ENCODE results near the gene KCNE5.
"Not testable (repeated sequence)": the region's sequence is repeated elsewhere in the genome, so short reads cannot be mapped to it uniquely, and the experiment has no call there.

Gene KCNE5

DNA sequence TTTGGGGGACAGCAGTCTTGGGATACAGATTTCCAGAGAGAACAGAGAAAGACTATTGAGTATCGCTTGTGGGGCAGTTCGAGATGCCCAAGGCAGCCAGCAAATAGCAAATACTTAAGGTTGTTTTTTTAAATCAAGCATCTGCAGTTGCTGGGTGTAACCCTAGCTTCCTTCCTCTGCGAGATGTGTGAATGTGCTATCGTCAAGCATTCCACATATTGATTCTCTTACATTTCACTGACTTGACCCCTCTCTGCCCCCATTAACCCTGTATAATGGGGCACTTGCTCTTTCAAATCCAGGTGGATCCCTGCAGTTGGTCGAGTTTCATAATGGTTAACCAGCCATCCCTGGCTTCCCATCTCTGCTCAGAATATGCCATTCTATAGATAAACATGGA lies 23.5 kb downstream of the KCNE5 start:
- H3K4me3 ChIP-seq (replicated peaks; ENCODE audit: low read depth, low read length) = no peak overlapping the region
- DNase-seq (ENCODE audit: extremely low read depth, low read depth) = no peak
- TF ChIP-seq, protein P1, sequence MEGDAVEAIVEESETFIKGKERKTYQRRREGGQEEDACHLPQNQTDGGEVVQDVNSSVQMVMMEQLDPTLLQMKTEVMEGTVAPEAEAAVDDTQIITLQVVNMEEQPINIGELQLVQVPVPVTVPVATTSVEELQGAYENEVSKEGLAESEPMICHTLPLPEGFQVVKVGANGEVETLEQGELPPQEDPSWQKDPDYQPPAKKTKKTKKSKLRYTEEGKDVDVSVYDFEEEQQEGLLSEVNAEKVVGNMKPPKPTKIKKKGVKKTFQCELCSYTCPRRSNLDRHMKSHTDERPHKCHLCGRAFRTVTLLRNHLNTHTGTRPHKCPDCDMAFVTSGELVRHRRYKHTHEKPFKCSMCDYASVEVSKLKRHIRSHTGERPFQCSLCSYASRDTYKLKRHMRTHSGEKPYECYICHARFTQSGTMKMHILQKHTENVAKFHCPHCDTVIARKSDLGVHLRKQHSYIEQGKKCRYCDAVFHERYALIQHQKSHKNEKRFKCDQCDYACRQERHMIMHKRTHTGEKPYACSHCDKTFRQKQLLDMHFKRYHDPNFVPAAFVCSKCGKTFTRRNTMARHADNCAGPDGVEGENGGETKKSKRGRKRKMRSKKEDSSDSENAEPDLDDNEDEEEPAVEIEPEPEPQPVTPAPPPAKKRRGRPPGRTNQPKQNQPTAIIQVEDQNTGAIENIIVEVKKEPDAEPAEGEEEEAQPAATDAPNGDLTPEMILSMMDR (IDR thresholded peaks at IDR 0.05; ENCODE audit: low read depth, low read length, missing control alignments) = no peak

GRCh38 chrX:109600237-109600651 lies 24.7 kb downstream of the KCNE5 start:
- H3K4me3 ChIP-seq (replicated peaks; ENCODE audit: low read depth, low read length) = no peak overlapping the region
- TF ChIP-seq, protein P1 (IDR thresholded peaks at IDR 0.05; ENCODE audit: low read depth, low read length, missing control alignments) = no peak
- no peak for DNase-seq (ENCODE audit: extremely low read depth, low read depth)

DNA sequence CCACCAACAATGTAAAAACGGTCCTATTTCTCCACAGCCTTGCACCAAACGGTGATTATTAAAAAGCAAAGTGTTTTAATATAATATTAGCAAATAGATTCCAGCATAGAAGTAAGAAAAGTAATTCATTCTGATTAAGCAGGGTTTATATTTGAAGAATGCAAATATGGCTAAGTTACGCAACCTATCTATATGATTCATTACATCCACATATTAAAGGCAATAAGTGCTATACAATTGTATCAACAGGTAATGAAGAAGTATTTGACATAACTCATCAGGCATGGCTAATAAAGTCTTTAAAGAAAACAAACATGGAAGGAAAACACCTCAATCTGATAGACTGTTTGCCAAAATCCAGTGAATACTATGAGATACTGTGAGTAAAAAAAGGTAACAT lies 29.0 kb downstream of the KCNE5 start:
- no peak for DNase-seq (ENCODE audit: extremely low read depth, low read depth)
- no peak overlapping the region for H3K4me3 ChIP-seq (replicated peaks; ENCODE audit: low read depth, low read length)
- TF ChIP-seq, protein P1 (IDR thresholded peaks at IDR 0.05; ENCODE audit: low read depth, low read length, missing control alignments) = no peak

DNA sequence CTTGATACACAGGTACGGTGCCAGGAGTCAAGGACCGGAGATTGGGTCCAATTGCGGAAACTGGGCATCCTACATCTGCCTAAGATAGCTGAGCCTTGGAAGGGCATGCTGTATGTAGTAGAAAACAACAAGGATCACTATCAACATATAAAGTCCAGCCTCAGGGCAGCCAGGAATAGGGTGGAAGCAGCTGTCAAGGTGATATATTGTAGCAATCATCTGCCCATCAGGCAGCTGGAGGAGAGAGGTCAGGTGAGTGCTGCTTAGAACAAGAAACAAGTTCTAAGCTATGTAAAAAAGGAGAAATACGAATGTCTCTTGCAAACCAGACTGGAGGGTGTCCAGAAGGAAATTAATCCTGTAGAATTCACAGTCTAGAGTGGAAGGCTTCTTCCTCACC lies 34.8 kb downstream of the KCNE5 start:
- no peak for DNase-seq (ENCODE audit: extremely low read depth, low read depth)
- TF ChIP-seq, protein P1 (IDR thresholded peaks at IDR 0.05; ENCODE audit: low read depth, low read length, missing control alignments) = no peak

DNA sequence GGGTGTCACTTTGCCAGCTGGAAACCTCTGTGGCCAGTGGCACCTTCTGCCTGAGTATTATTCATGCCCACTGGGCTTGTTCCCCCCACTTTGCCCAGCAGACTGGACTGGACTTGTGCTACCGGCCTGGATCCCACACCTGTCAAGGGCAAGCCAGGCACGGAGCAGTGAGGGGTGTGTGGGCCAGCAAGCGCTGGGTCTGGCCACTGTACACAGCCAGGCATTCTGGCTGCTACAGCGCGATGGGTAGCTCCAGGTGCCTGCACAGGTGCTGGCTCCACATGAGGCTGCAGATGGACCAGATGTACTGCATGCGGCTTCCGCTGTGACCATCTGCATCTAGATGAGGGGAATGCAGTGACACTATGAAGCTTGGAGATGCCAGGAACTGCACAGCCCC lies 39.5 kb downstream of the KCNE5 start:
- H3K4me3 ChIP-seq (replicated peaks; ENCODE audit: low read depth, low read length) = no peak overlapping the region
- TF ChIP-seq, protein P1 (IDR thresholded peaks at IDR 0.05; ENCODE audit: low read depth, low read length, missing control alignments) = no peak
- DNase-seq (ENCODE audit: extremely low read depth, low read depth) = no peak

More for the DNA sequence above, 34.8 kb downstream of the KCNE5 start:
- H3K4me3 ChIP-seq (replicated peaks; ENCODE audit: low read depth, low read length) = no peak overlapping the region

DNA sequence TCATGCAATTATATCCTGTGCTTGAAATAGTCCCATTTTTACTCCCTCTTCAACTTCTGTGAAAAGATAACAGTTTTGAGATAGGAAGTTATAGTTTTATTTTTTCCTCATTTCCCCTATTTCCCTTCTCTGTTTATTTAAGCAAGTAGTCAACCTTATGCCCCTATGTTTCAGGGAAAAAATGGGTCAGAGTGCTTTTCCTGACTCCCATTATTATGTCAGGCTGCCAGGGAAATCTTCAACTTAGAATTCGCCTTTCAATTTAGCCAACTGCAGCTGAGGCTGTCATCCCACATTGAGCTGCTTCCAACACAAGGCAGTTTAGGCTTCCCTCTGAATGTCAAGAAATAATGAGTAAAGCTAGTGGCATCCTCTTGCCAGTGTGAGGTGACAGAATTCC lies 46.1 kb downstream of the KCNE5 start:
- no peak overlapping the region for H3K4me3 ChIP-seq (replicated peaks; ENCODE audit: low read depth, low read length)
- no peak for DNase-seq (ENCODE audit: extremely low read depth, low read depth)
- TF ChIP-seq, protein P1 (IDR thresholded peaks at IDR 0.05; ENCODE audit: low read depth, low read length, missing control alignments) = no peak

DNA sequence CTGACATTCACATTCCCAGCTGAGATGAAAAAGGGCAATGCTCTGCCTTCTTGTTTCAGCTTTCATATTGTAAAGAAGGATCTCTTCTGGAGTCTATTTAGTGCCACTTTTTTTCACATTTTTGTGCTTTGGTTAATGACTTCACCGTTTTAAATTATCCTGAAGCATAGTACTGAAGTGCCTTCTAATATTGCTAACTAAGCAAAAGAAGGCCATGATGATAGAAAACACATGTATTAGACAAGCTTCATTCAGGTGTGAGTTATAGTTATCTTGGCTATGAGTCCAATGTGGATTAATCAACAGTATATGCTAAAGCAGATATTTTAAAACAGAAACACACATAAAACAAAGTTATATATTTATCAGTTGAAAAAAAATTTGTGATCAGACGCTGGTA lies 47.9 kb downstream of the KCNE5 start:
- TF ChIP-seq, protein P1 (IDR thresholded peaks at IDR 0.05; ENCODE audit: low read depth, low read length, missing control alignments) = no peak
- H3K4me3 ChIP-seq (replicated peaks; ENCODE audit: low read depth, low read length) = no peak overlapping the region
- no peak for DNase-seq (ENCODE audit: extremely low read depth, low read depth)

GRCh38 chrX:109576083-109576482 lies 48.9 kb downstream of the KCNE5 start:
- not testable (repeated sequence) for H3K4me3 ChIP-seq (replicated peaks; ENCODE audit: low read depth, low read length); DNase-seq (ENCODE audit: extremely low read depth, low read depth)

Data from HFF-Myc (cell line).